ENCODE measurements around the gene ZACN.

ZACN gene

DNA sequence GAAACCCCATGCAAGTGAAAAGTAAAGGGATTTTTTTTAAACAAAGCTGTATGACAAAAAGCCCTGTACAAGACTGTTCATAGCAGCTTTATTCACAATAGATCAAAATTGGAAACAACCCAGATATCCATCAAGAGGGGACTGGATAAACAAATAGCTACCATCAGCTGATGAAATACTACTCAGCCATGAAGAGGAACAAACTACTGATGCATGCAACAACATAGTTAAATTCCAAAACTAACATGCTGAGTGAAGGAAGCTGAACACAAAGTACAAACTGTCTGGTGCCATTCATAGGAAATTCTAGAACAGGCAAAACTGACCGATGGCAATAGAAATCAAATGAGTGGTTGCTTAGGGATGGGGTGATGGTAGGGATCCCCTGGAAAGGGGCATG, 46.9 kb downstream of the ZACN start:
- Histone ChIP-seq H3K79me2 (ENCODE audit: insufficient read depth, low read depth) (no peaks in the 10 kb centered on the region), H3K27ac (no peak overlapping the region), H2AFZ (ENCODE audit: low read depth) (no peak overlapping the region), H3K27me3 (ENCODE audit: insufficient read depth, low read depth) (no peaks in the 10 kb centered on the region), H3K4me3 (IDR thresholded peaks at IDR 0.05; ENCODE audit: insufficient read depth, low read depth, low read length) (no peak overlapping the region), H4K20me1 (ENCODE audit: insufficient read depth) (no peaks in the 10 kb centered on the region), H3K4me1 (ENCODE audit: low read depth, poor library complexity, severe bottlenecking) (peaks cover 5% of the 10 kb centered on the region), H3K9ac (no peak overlapping the region), H3K4me2 (no peak overlapping the region), H3K36me3 (ENCODE audit: insufficient read depth) (no peaks in the 10 kb centered on the region)
- TF ChIP-seq, protein P1, sequence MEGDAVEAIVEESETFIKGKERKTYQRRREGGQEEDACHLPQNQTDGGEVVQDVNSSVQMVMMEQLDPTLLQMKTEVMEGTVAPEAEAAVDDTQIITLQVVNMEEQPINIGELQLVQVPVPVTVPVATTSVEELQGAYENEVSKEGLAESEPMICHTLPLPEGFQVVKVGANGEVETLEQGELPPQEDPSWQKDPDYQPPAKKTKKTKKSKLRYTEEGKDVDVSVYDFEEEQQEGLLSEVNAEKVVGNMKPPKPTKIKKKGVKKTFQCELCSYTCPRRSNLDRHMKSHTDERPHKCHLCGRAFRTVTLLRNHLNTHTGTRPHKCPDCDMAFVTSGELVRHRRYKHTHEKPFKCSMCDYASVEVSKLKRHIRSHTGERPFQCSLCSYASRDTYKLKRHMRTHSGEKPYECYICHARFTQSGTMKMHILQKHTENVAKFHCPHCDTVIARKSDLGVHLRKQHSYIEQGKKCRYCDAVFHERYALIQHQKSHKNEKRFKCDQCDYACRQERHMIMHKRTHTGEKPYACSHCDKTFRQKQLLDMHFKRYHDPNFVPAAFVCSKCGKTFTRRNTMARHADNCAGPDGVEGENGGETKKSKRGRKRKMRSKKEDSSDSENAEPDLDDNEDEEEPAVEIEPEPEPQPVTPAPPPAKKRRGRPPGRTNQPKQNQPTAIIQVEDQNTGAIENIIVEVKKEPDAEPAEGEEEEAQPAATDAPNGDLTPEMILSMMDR (conservative IDR thresholded peaks at IDR 0.05; ENCODE audit: low read depth, low read length) = no peak

DNA sequence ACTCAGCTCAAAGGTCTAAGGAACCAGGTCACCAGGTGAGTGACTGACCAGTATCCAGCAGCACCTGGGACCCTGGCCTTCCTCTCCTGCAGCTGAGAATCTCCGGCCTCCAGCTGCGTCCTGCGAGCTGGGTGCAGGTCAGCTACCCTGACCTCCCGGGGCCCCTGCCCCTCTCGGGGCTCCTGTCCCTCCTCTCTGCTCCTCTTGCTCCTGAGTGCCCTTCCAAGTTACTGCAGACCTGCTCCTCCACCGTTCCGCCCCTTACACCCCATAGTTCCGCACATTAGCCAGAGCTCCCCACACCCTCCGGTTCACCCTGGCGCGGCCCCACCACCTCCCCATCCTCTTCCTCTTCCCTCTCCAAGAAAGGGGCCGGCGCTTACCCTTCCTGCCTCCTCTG, 51.5 kb downstream of the ZACN start:
- TF ChIP-seq, protein P1 (conservative IDR thresholded peaks at IDR 0.05; ENCODE audit: low read depth, low read length) = no peak
- H3K79me2 ChIP-seq (ENCODE audit: insufficient read depth, low read depth) = no peaks in the 10 kb centered on the region
- no peak overlapping the region for H3K4me2 ChIP-seq
- no peak overlapping the region for H3K4me3 ChIP-seq (IDR thresholded peaks at IDR 0.05; ENCODE audit: insufficient read depth, low read depth, low read length)
- H3K4me1 ChIP-seq (ENCODE audit: low read depth, poor library complexity, severe bottlenecking) = peaks cover 12% of the 10 kb centered on the region
- H3K27me3 ChIP-seq (ENCODE audit: insufficient read depth, low read depth) = no peaks in the 10 kb centered on the region
- no peak overlapping the region for H2AFZ ChIP-seq (ENCODE audit: low read depth)
- H3K9ac ChIP-seq = no peak overlapping the region
- no peaks in the 10 kb centered on the region for H3K36me3 ChIP-seq (ENCODE audit: insufficient read depth)
- H3K27ac ChIP-seq = no peak overlapping the region
- H4K20me1 ChIP-seq (ENCODE audit: insufficient read depth) = no peaks in the 10 kb centered on the region

DNA sequence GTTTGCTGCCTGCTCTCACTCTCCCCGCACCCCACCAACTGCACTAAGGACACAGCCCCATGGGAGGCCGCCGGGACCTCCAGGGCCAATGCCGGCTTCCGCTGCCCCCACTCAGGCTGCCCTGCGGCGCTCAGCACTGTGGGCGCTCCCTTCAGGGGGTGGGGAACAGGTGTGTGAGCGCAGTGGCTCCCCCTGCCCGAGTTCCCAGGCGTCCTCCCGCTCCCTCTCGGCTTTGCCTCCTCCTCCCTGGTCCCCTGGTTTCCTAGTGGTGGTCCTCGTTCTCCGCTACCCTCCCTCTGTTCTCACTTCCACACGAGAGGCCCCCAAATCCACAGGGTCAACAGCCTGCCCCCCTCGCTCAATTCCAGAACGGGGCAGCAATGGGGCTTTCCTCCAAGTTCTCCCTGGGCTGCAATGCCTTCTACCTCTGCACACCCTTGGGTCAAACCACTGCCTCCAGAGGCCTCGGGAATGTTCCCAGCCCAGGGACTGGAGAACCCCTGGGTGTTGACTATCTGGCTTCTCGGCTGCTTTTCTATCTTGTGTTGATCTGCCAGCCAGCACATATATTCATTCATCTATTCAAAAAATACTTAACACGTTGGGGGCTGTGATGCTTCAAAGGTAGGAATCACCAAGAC, 52.2 kb downstream of the ZACN start:
- no peaks in the 10 kb centered on the region for H4K20me1 ChIP-seq (ENCODE audit: insufficient read depth)
- H3K27me3 ChIP-seq (ENCODE audit: insufficient read depth, low read depth) = no peaks in the 10 kb centered on the region
- no peaks in the 10 kb centered on the region for H3K79me2 ChIP-seq (ENCODE audit: insufficient read depth, low read depth)
- H3K36me3 ChIP-seq (ENCODE audit: insufficient read depth) = no peaks in the 10 kb centered on the region
- H3K9ac ChIP-seq = no peak overlapping the region
- H3K4me3 ChIP-seq (IDR thresholded peaks at IDR 0.05; ENCODE audit: insufficient read depth, low read depth, low read length) = no peak overlapping the region
- H3K4me2 ChIP-seq = no peak overlapping the region
- H3K4me1 ChIP-seq (ENCODE audit: low read depth, poor library complexity, severe bottlenecking) = peaks cover 15% of the 10 kb centered on the region
- H2AFZ ChIP-seq (ENCODE audit: low read depth) = no peak overlapping the region
- TF ChIP-seq, protein P1 (conservative IDR thresholded peaks at IDR 0.05; ENCODE audit: low read depth, low read length) = no peak
- no peak overlapping the region for H3K27ac ChIP-seq

DNA sequence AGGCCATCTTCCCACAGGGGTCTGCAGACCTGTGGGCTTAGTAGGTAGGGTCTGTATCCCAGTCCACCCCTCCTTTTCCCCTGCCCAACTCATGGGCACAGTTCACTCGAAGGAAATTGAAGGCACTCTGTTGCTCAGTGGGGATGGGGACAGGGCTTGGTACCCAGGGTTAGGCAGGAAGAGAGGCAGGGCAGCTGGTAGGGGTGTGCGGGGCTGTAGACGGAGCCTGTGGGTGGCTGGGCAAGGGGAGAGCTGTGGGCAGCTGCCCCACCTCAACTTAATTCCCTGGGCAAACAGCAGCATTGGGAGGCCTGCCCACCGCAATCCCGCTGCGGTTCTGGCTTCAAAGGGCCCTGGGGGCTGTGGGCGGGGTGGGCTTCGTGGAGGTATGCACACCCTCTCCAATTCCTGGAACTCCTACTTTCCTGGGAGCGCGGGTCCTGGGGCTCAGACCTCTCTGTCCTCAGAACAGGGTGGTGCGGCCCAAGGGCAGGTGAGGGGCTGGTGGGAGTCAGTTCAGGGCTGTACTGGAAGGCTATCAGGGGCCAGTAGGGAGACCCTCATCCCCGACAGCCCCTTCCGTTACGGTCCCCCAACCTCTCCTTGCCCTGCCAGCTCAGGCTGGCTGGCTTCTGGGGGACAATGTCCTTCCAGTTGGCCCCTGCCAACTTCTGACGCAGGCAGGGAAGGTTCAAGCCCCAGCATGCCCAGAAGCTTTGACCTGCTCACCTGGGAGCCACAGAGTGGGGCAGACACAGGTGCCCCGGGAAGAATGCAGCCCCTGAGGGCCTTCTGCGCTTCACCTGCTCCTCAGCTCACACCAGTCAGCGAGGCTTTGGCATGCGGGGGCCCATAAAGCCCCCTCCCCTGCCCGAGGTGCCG, 53.0 kb downstream of the ZACN start:
- Histone ChIP-seq H3K27me3 (ENCODE audit: insufficient read depth, low read depth) (no peaks in the 10 kb centered on the region), H3K4me1 (ENCODE audit: low read depth, poor library complexity, severe bottlenecking) (peaks cover 15% of the 10 kb centered on the region), H3K27ac (no peak overlapping the region), H3K79me2 (ENCODE audit: insufficient read depth, low read depth) (no peaks in the 10 kb centered on the region), H3K4me2 (no peak overlapping the region), H3K4me3 (IDR thresholded peaks at IDR 0.05; ENCODE audit: insufficient read depth, low read depth, low read length) (no peak overlapping the region), H2AFZ (ENCODE audit: low read depth) (no peak overlapping the region), H4K20me1 (ENCODE audit: insufficient read depth) (no peaks in the 10 kb centered on the region), H3K36me3 (ENCODE audit: insufficient read depth) (no peaks in the 10 kb centered on the region), H3K9ac (no peak overlapping the region)
- TF ChIP-seq, protein P1 (conservative IDR thresholded peaks at IDR 0.05; ENCODE audit: low read depth, low read length) = no peak

Data from KMS-11 (cell line).